ENCODE measurements around the gene GRID1. TPM values are rescaled to one million over a fixed set of nuclear protein-coding genes. Genes with fewer than 3 reads are reported as not detected.

GRID1 gene
- total RNA-seq, 4 donors from 2014 or later: 1.4 to 4.9 (median 2.0) TPM

DNA sequence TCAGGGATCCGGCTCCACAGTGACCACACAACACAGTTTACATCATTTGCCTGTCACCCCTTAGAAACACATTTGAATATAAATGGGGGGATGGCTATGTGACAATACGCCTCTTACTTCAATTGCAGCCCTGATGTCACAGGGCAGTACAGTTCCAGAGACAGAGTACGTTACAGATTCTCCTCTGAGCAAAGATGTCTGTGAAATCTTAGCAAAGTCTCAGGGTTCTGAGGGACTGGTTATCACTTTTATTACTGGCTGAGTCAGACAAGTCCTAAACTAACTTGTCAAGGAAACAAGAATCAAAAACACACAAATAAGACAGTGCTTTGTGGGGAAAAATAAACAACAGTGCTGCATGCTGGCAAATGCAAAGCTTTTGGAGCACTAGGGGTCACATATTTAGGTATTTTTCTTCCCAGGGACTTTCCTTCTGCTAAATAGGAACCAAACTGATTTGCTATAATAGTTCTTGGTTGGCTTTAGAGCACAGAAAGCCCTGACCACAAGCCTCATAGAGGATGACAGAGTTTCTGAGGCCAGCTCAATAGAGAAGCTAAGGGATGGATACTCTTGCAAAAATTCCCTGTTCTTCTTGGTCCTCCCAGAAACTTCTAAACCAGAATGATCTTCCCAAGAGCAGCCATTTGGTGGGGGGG, 501.6 kb downstream of the GRID1 start:
- intact Hi-C loops (cut with DNase I; ENCODE audit: low total_unique reads): no loop called here
- 66 to 73% methylated on average over 3 of the region's 3 CpGs for WGBS, 2 donors

DNA sequence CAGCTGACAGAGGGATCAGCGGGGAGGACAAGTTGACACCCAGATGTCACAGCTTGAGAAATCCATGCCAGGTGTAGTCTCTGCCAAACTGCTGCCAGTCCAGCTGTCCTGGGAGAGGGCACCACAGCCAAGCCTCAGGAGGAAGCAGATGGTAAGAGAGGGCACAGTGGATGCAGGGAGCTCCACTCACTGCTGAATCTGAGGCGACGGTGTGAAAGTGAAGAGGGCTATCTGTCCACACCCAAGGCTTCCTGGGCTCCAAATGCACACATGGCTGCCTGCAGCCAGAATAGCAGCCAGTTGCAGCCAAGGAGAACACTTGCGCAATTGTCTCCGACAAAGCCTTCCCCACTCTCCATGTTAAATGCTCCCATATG, 502.4 kb downstream of the GRID1 start:
- TF ChIP-seq, protein P1, sequence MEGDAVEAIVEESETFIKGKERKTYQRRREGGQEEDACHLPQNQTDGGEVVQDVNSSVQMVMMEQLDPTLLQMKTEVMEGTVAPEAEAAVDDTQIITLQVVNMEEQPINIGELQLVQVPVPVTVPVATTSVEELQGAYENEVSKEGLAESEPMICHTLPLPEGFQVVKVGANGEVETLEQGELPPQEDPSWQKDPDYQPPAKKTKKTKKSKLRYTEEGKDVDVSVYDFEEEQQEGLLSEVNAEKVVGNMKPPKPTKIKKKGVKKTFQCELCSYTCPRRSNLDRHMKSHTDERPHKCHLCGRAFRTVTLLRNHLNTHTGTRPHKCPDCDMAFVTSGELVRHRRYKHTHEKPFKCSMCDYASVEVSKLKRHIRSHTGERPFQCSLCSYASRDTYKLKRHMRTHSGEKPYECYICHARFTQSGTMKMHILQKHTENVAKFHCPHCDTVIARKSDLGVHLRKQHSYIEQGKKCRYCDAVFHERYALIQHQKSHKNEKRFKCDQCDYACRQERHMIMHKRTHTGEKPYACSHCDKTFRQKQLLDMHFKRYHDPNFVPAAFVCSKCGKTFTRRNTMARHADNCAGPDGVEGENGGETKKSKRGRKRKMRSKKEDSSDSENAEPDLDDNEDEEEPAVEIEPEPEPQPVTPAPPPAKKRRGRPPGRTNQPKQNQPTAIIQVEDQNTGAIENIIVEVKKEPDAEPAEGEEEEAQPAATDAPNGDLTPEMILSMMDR (IDR thresholded peaks at IDR 0.05): no peak
- no peak for TF ChIP-seq POLR2A (IDR thresholded peaks at IDR 0.05)
- peak in 1 of 2 donors; percentile 22 for DNase-seq (ENCODE audit: low spot score in 2 of 2)
- intact Hi-C loops (cut with DNase I; ENCODE audit: low total_unique reads): no loop called here
- 55 to 62% methylated on average over 5 of the region's 5 CpGs for WGBS, 2 donors
- no peak overlapping the region for H3K4me3 ChIP-seq (ENCODE audit: low read depth, poor library complexity, severe bottlenecking)

More for the DNA sequence above, 501.6 kb downstream of the GRID1 start:
- TF ChIP-seq POLR2A (IDR thresholded peaks at IDR 0.05): no peak
- TF ChIP-seq, protein P1 (IDR thresholded peaks at IDR 0.05): no peak
- H3K4me3 ChIP-seq (ENCODE audit: low read depth, poor library complexity, severe bottlenecking): no peak overlapping the region
- no peak for DNase-seq (ENCODE audit: low spot score in 2 of 2)

DNA sequence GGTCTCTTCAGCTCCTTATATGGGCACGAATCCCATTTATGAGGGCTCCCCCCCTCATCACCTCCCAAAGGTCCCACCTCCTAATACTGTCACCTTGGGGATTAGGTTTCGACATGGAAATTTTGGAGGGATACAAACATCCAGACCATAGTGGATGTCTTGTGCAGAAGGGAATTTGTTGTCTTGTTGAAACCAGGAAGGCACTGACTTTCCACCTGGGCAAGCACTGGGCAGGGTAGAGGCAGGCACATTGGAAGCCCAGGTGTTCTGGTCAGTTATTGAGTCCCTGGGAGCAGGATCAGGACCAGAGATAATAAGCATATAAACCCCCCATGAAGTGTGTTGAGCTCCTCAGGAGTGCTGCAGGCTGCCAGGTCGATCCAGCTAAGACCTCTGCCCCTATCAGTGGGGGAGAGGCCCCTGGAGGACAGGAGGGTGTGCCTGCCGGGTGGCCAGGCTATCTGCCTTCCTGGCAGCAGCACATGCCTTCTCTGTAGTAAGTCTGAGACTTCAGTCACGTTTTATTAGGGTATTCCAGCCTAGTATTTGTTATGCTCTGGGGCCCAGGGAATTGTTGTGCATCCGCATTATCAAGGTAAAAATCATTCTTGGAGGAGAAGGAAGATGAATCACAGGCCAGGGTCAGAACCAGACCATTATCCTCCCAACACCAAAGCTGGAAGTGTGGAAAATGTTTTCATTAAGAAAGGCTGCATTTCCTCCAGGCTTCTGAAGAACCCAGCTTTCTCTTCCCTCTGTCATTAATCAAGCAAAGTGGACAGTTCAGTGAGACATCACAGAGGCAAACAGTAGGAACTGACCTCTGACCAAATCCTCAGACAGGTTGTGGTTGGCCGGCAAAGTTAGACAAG, 503.1 kb downstream of the GRID1 start:
- TF ChIP-seq POLR2A (IDR thresholded peaks at IDR 0.05): no peak
- TF ChIP-seq, protein P1 (IDR thresholded peaks at IDR 0.05): no peak
- intact Hi-C loops (cut with DNase I; ENCODE audit: low total_unique reads): no loop called here
- DNase-seq (ENCODE audit: low spot score in 2 of 2): no peak
- H3K4me3 ChIP-seq (ENCODE audit: low read depth, poor library complexity, severe bottlenecking): no peak overlapping the region
- WGBS, 2 donors: 53 to 58% methylated on average over 6 to 7 of the region's 7 CpGs

DNA sequence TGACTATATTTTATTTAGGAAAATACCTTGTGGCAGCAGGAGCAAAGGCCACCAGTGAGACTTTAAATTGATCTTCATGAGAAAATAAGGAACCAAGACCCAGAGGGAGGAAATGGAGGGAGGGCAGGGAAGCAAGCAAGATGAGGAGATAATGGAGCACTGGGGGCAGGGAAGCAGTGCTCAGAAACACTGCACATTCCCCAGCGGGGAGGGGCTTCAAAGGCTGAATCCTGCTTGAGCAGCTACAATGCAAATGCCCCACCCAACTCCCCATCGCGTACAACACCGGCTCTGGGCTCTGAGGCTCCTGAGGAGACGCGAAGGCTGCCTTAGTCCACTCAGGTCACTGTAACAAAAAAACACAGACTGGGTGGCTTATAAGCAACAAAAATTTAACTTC, 503.8 kb downstream of the GRID1 start:
- TF ChIP-seq POLR2A (IDR thresholded peaks at IDR 0.05): no peak
- TF ChIP-seq, protein P1 (IDR thresholded peaks at IDR 0.05): no peak
- no peak overlapping the region for H3K4me3 ChIP-seq (ENCODE audit: low read depth, poor library complexity, severe bottlenecking)
- intact Hi-C loops (cut with DNase I; ENCODE audit: low total_unique reads): no loop called here
- WGBS, 2 donors: 47 to 56% methylated on average over 6 of the region's 6 CpGs
- no peak for DNase-seq (ENCODE audit: low spot score in 2 of 2)

DNA sequence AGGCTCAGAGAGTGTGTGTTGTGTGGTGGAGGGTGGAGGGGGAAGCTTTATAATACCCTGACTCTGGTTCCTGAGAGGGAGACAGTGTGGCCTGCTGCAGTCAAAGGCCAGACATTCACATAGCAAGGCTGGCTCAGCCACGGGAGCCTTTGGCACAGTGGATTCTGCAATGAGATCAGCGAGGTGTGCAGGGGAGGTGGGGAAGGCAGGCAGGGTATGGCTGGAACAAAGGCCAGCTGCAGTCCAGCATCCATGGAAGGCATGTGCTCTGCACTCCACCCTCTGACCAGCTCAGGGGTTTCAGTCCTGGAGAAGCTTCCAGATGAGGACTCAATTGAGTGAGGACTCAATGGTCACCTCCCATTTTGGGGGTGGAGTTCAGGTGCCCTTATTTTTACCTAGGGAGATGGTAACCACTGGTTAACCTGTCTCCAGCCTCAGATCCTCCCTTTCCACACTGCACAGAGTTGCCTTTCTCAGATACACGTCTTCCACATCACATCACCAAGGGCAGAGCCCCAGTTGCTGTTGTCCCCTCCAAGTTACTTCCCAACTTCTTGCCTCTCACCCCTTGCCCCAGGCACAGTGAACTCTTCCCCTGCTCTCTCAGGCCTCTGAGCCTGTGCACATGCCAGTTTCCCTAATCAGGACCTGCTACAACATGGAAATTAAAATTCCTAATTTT, 504.9 kb downstream of the GRID1 start:
- 83 to 87% methylated on average over 3 of the region's 3 CpGs for WGBS, 2 donors
- DNase-seq (ENCODE audit: low spot score in 2 of 2): no peak
- H3K4me3 ChIP-seq (ENCODE audit: low read depth, poor library complexity, severe bottlenecking): no peak overlapping the region
- intact Hi-C loops (cut with DNase I; ENCODE audit: low total_unique reads): no loop called here
- TF ChIP-seq, protein P1 (IDR thresholded peaks at IDR 0.05): no peak
- TF ChIP-seq POLR2A (IDR thresholded peaks at IDR 0.05): no peak

All from lower leg skin (tissue), 4 donors.